DND-41 (cell line): ENCODE results near the gene UCHL5.

Source experiments
- ATAC-seq: fragments of 200-7000 bp; cut with Tn5 transposase; 3 replicates; pipeline ENCODE4 v1.9.1; 2021; ENCODE audit warnings: low read depth; ENCODE audit not compliant: insufficient read depth
- DNase-seq: peaks from one replicate; pipeline ENCODE4 v3.0.0-alpha.2; 2020
- H2AFZ ChIP-seq: 2 replicates; pipeline ENCODE4 v1.6.0; 2012; ENCODE audit warnings: low read depth, low read length
- H3K27ac ChIP-seq: 2 replicates; pipeline ENCODE4 v1.5.1; 2012; ENCODE audit warnings: low read length, inconsistent platforms
- H3K27me3 ChIP-seq: fragments of 200-600 bp; sonication (generic); 2 replicates; pipeline ENCODE4 v1.6.0; 2012; ENCODE audit warnings: low read length, mild to moderate bottlenecking, inconsistent platforms; ENCODE audit not compliant: insufficient read depth, poor library complexity
- H3K36me3 ChIP-seq: 2 replicates; pipeline ENCODE4 v1.5.1; 2012; ENCODE audit warnings: low read length, inconsistent platforms; ENCODE audit not compliant: insufficient read depth
- H3K4me1 ChIP-seq: 2 replicates; pipeline ENCODE4 v1.5.1; 2012; ENCODE audit warnings: mild to moderate bottlenecking, low read length; ENCODE audit not compliant: insufficient read depth
- H3K4me2 ChIP-seq: 2 replicates; pipeline ENCODE4 v1.6.0; 2012; ENCODE audit warnings: mild to moderate bottlenecking, moderate library complexity, low read length, inconsistent platforms; ENCODE audit not compliant: insufficient read depth
- H3K4me3 ChIP-seq, 2 experiments: fragments of 200-600 bp in 1 of 2; shearing (Covaris generic) in 1 of 2; 2 replicates each; pipeline ENCODE4 v1.5.1; 2012 to 2016; ENCODE audit warnings: inconsistent platforms in 2 of 2, low read length in 2 of 2, mild to moderate bottlenecking in 2 of 2, low read depth in 1 of 2, moderate library complexity in 1 of 2
- H3K79me2 ChIP-seq: 2 replicates; pipeline ENCODE4 v1.6.0; 2012; ENCODE audit warnings: low read length, inconsistent platforms; ENCODE audit not compliant: insufficient read depth
- H3K9ac ChIP-seq: 2 replicates; pipeline ENCODE4 v1.6.0; 2012; ENCODE audit warnings: low read depth, mild to moderate bottlenecking, inconsistent platforms, low read length, moderate library complexity
- H3K9me3 ChIP-seq: 2 replicates; pipeline ENCODE4 v1.5.1; 2012; ENCODE audit warnings: low read length, moderate library complexity, mild to moderate bottlenecking, inconsistent platforms; ENCODE audit not compliant: insufficient read depth, severe bottlenecking
- H4K20me1 ChIP-seq: 2 replicates; pipeline ENCODE4 v1.6.0; 2012; ENCODE audit warnings: low read length; ENCODE audit not compliant: insufficient read depth
- CTCF ChIP-seq: IDR thresholded peaks from 2 replicates; pipeline ENCODE4 v1.5.1; 2012; ENCODE audit warnings: borderline replicate concordance, low read length, moderate library complexity, mild to moderate bottlenecking; ENCODE audit not compliant: poor library complexity, severe bottlenecking; ENCODE audit errors: extremely low read depth
- EZH2 ChIP-seq: IDR thresholded peaks from 3 replicates; pipeline ENCODE4 v1.6.1; 2012; ENCODE audit warnings: borderline replicate concordance, low read depth, mild to moderate bottlenecking, moderate library complexity, low read length, inconsistent platforms; ENCODE audit not compliant: severe bottlenecking

Gene UCHL5

GRCh38 chr1:193016788-193017187 lies 42.4 kb downstream of the UCHL5 start:
- Histone ChIP-seq H3K27ac (no peak overlapping the region), H3K9ac (no peak overlapping the region), H4K20me1 (no peaks in the 10 kb centered on the region), H3K4me3 (no peak overlapping the region), H3K4me2 (no peak overlapping the region), H3K9me3 (no peaks in the 10 kb centered on the region), H3K36me3 (peaks cover 34% of the 10 kb centered on the region; the same call in 1 of the 2 replicates), H3K79me2 (no peaks in the 10 kb centered on the region), H2AFZ (no peak overlapping the region), H3K4me1 (no peaks in the 10 kb centered on the region), H3K27me3 (no peaks in the 10 kb centered on the region)
- TF ChIP-seq EZH2 (no peak), CTCF (no peak)
- DNase-seq (no peak), ATAC-seq (no peak)

GRCh38 chr1:193014400-193014799 lies 44.8 kb downstream of the UCHL5 start:
- Histone ChIP-seq H3K4me1 (no peaks in the 10 kb centered on the region), H3K9ac (no peak overlapping the region), H3K4me2 (no peak overlapping the region), H3K4me3 (no peak overlapping the region), H3K27me3 (no peaks in the 10 kb centered on the region), H4K20me1 (no peaks in the 10 kb centered on the region), H3K79me2 (no peaks in the 10 kb centered on the region), H3K27ac (no peak overlapping the region), H3K9me3 (no peaks in the 10 kb centered on the region), H2AFZ (no peak overlapping the region), H3K36me3 (peaks cover 25% of the 10 kb centered on the region; the same call in 1 of the 2 replicates)
- DNase-seq (no peak), ATAC-seq (no peak)
- no peak for TF ChIP-seq EZH2

GRCh38 chr1:193013707-193014106 lies 45.5 kb downstream of the UCHL5 start:
- Histone ChIP-seq H3K4me1 (no peaks in the 10 kb centered on the region), H3K27me3 (no peaks in the 10 kb centered on the region), H3K4me2 (no peak overlapping the region), H3K79me2 (no peaks in the 10 kb centered on the region), H3K4me3 (no peak overlapping the region), H3K36me3 (peaks cover 20% of the 10 kb centered on the region; the same call in 1 of the 2 replicates), H3K9ac (no peak overlapping the region), H2AFZ (no peak overlapping the region), H3K27ac (no peak overlapping the region), H3K9me3 (no peaks in the 10 kb centered on the region), H4K20me1 (no peaks in the 10 kb centered on the region)
- TF ChIP-seq CTCF (no peak), EZH2 (no peak)
- DNase-seq (no peak), ATAC-seq (no peak)

- TF ChIP-seq EZH2 (no peak), CTCF (no peak)
- Histone ChIP-seq H3K9me3 (no peaks in the 10 kb centered on the region), H3K79me2 (no peaks in the 10 kb centered on the region), H3K4me2 (no peak overlapping the region), H3K36me3 (peaks cover 17% of the 10 kb centered on the region; the same call in 1 of the 2 replicates), H3K27ac (no peak overlapping the region), H3K4me1 (no peaks in the 10 kb centered on the region), H4K20me1 (no peaks in the 10 kb centered on the region), H2AFZ (no peak overlapping the region), H3K27me3 (no peaks in the 10 kb centered on the region), H3K4me3 (no peak overlapping the region), H3K9ac (no peak overlapping the region)
- ATAC-seq (no peak), DNase-seq (no peak)
These were observed 46.2 kb downstream of the UCHL5 start for GRCh38 chr1:193013005-193013404.
